Measurements from ENCODE around the gene CUX1.

- no peak for TF ChIP-seq GATA2 (IDR thresholded peaks at IDR 0.05; ENCODE audit: low read depth, low read length)
- TF ChIP-seq GATA3 (IDR thresholded peaks at IDR 0.05; ENCODE audit: low read depth, low read length): no peak
Measured at GRCh38 chr7:102241431-102241830, 424.0 kb downstream of the CUX1 start.

All from SH-SY5Y (cell line).